IMR-90 (cell line): Measurements from ENCODE around the gene HGFAC. TPM values are rescaled to one million over a fixed set of nuclear protein-coding genes. Genes with fewer than 3 reads are reported as not detected.

Experiments
- ATAC-seq: fragments of 200-7000 bp; cut with Tn5 transposase; 2 replicates; pipeline ENCODE4 v1.9.1; 2020; ENCODE audit warnings: low read depth, mild to moderate bottlenecking, moderate library complexity
- BruUV-seq: library from RNA; stranded (reverse); fragments of 400-500 nt; replicated peaks from 2 replicates; lab custom pipeline; 2021; lab: Mats Ljungman, UMichigan
- CTCF ChIA-PET: fragments of 300-600 bp; formaldehyde crosslinking; extraction: SDS; loops from one replicate; lab custom pipeline; 2021; ENCODE audit warnings: antibody characterized with exemption; lab: Yijun Ruan, JAX
- POLR2A ChIA-PET: fragments of 300-600 bp; sonication (Branson Sonifier 250); formaldehyde crosslinking; loops from one replicate; lab custom pipeline; 2022; ENCODE audit warnings: antibody characterized with exemption; ENCODE audit not compliant: unreplicated experiment; lab: Charles Lee
- DNase-seq: peaks from one replicate; pipeline ENCODE4 v3.0.0; 2013
- H2AFZ ChIP-seq: replicated peaks from 2 replicates; pipeline ENCODE3; 2013; ENCODE audit warnings: low read length, mild to moderate bottlenecking; ENCODE audit not compliant: poor library complexity
- H2AK5ac ChIP-seq: 2 replicates; pipeline ENCODE4 v1.6.1; 2013; ENCODE audit warnings: low read depth, low read length, inconsistent platforms
- H2AK9ac ChIP-seq: replicated peaks from 2 replicates; pipeline ENCODE3; 2013; ENCODE audit warnings: mild to moderate bottlenecking, low read depth, low read length, moderate library complexity; ENCODE audit not compliant: poor library complexity
- H2BK120ac ChIP-seq: 2 replicates; pipeline ENCODE4 v1.6.1; 2013; ENCODE audit warnings: low read depth, low read length, inconsistent platforms
- H2BK15ac ChIP-seq: 3 replicates; pipeline ENCODE4 v1.6.1; 2013; ENCODE audit warnings: low read depth, low read length, inconsistent platforms
- H2BK20ac ChIP-seq: 2 replicates; pipeline ENCODE4 v1.6.1; 2013; ENCODE audit warnings: low read depth, mild to moderate bottlenecking, inconsistent platforms, low read length, moderate library complexity
- H2BK5ac ChIP-seq: 2 replicates; pipeline ENCODE4 v1.6.1; 2013; ENCODE audit warnings: mild to moderate bottlenecking, low read depth, low read length, inconsistent platforms; ENCODE audit not compliant: poor library complexity, severe bottlenecking
- H3K14ac ChIP-seq: replicated peaks from 2 replicates; pipeline ENCODE4 v1.6.1; 2013; ENCODE audit warnings: low read depth, low read length, inconsistent platforms
- H3K18ac ChIP-seq: 2 replicates; pipeline ENCODE4 v1.6.1; 2013; ENCODE audit warnings: low read depth, low read length, control low read depth
- H3K23ac ChIP-seq: 2 replicates; pipeline ENCODE4 v1.6.1; 2013; ENCODE audit warnings: low read depth, low read length, inconsistent platforms
- H3K27ac ChIP-seq: 2 replicates; pipeline ENCODE4 v1.5.1; 2013; ENCODE audit warnings: mild to moderate bottlenecking, control low read depth, low read length; ENCODE audit not compliant: insufficient read depth
- H3K27me3 ChIP-seq: 2 replicates; pipeline ENCODE4 v1.6.1; 2013; ENCODE audit warnings: low read length; ENCODE audit not compliant: control insufficient read depth, insufficient read depth
- H3K36me3 ChIP-seq: 2 replicates; pipeline ENCODE4 v1.6.1; 2013; ENCODE audit warnings: low read length, mixed read lengths; ENCODE audit not compliant: control insufficient read depth, insufficient read depth
- H3K4ac ChIP-seq: 2 replicates; pipeline ENCODE4 v1.6.1; 2013; ENCODE audit warnings: low read depth, low read length, inconsistent platforms
- H3K4me1 ChIP-seq: 2 replicates; pipeline ENCODE4 v1.6.1; 2013; ENCODE audit warnings: low read length, mixed read lengths; ENCODE audit not compliant: control insufficient read depth, insufficient read depth
- H3K4me2 ChIP-seq: 2 replicates; pipeline ENCODE4 v1.6.1; 2013; ENCODE audit warnings: low read depth, mild to moderate bottlenecking, control low read depth, low read length, moderate library complexity
- H3K4me3 ChIP-seq: 2 replicates; pipeline ENCODE4 v1.5.1; 2013; ENCODE audit warnings: low read depth, mild to moderate bottlenecking, control low read depth, low read length, moderate library complexity; ENCODE audit not compliant: insufficient read depth
- H3K56ac ChIP-seq: 2 replicates; pipeline ENCODE4 v1.6.1; 2013; ENCODE audit warnings: low read length, inconsistent platforms; ENCODE audit not compliant: insufficient read depth; ENCODE audit errors: extremely low read depth
- H3K79me1 ChIP-seq, 2 experiments: 2 replicates each; pipeline ENCODE4 v1.6.1; 2013; ENCODE audit warnings: low read length in 2 of 2, inconsistent platforms in 1 of 2, low read depth in 1 of 2
- H3K9ac ChIP-seq: 2 replicates; pipeline ENCODE4 v1.6.1; 2013; ENCODE audit warnings: low read depth, low read length, control low read depth
- H3K9me1 ChIP-seq: 2 replicates; pipeline ENCODE4 v1.6.1; 2013; ENCODE audit warnings: low read length, inconsistent platforms; ENCODE audit not compliant: insufficient read depth
- H3K9me3 ChIP-seq: 2 replicates; pipeline ENCODE4 v1.6.1; 2013; ENCODE audit warnings: low read length; ENCODE audit not compliant: control insufficient read depth, insufficient read depth
- H4K20me1 ChIP-seq: 2 replicates; pipeline ENCODE4 v1.6.1; 2013; ENCODE audit warnings: low read length, inconsistent platforms; ENCODE audit not compliant: insufficient read depth
- H4K5ac ChIP-seq: 2 replicates; pipeline ENCODE4 v1.6.1; 2013; ENCODE audit warnings: mild to moderate bottlenecking, low read depth, low read length, control low read depth
- H4K8ac ChIP-seq, 2 experiments: 2 replicates each; pipeline ENCODE4 v1.6.1; 2013; ENCODE audit warnings: low read depth in 2 of 2, low read length in 2 of 2, control low read depth in 1 of 2, inconsistent platforms in 1 of 2
- H4K91ac ChIP-seq: 2 replicates; pipeline ENCODE4 v1.6.1; 2013; ENCODE audit warnings: low read depth, low read length, inconsistent platforms; ENCODE audit not compliant: insufficient read depth
- WGBS, 2 experiments: methylation state at CpG; one replicate each; pipeline versions ENCODE4 v1.1.5 to v1.1.7; 2013; ENCODE audit warnings: missing lambda C conversion rate in 2 of 2; ENCODE audit not compliant: insufficient read length in 1 of 2; ENCODE audit errors: extremely low coverage in 2 of 2; 5-methylcytosine and 5-hydroxymethylcytosine counted together
- dilution Hi-C: fragments of 300-500 bp; cut with HindIII; formaldehyde crosslinking; loops from one replicate; pipeline ENCODE4 v1.14.3; 2018; ENCODE audit warnings: low sequenced_read_pairs; ENCODE audit not compliant: unreplicated experiment
- in situ Hi-C: fragments of 300-500 bp; cut with MboI; formaldehyde crosslinking; loops from 3 replicates; pipeline ENCODE4 v1.14.3; 2019; ENCODE audit warnings: low sequenced_read_pairs, inconsistent platforms, mixed read lengths
- intact Hi-C: fragments of 100-400 bp; cut with micrococcal nuclease; formaldehyde crosslinking; loops from 2 replicates; pipeline ENCODE4 v1.10.0; 2022
- polyA plus RNA-seq, 3 experiments: library from polyadenylated mRNA; depleted of rRNA; stranded (reverse); fragments of >200 nt; gene quantifications; 2 replicates each; pipeline ENCODE4 v1.2.3, GENCODE V29; 2012; ENCODE audit warnings: low replicate concordance in 1 of 3
- total RNA-seq: library from RNA; depleted of rRNA; stranded (reverse); fragments of >200 nt; gene quantifications from 2 replicates; pipeline ENCODE4 v1.2.3, GENCODE V29; 2012
- TF ChIP-seq, protein P1 (sequence below): fragments of 150-350 bp; IDR thresholded peaks from 2 replicates; pipeline ENCODE4 v1.6.1; 2016; ENCODE audit warnings: low read depth, mild to moderate bottlenecking, low read length, moderate library complexity, borderline replicate concordance

Gene HGFAC
- total and polyA plus RNA-seq, 2 of the 4 experiments (the other 2 are of a cell fraction) = 0.05 TPM; not detected in 1

DNA sequence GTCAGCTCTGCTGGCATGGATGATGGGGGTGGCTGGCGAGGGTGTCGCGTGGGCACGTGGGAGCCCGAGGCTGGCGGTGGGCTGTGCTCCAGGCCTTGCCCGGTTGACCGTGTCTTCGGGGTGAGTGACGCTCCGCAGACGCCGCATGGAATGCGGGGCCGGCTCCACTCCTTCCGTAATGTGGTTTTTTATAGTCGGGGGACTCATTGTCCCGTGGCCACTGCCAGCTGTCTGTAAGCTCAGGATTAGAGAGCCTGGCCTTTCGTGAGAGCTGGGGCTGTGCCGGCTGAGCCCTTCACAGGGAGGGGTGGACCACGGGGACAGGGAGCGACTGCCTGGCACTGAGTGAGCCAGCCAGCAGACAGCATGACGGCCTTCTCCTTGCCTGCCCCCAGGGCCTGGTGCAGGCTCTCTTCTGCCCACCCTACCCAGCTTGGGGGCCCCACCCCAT lies 41.7 kb downstream of the HGFAC start:
- peaks cover 57% of the 10 kb centered on the region for H3K27me3 ChIP-seq
- DNase-seq (no peak), ATAC-seq (no peak)
- H4K20me1 ChIP-seq = no peaks in the 10 kb centered on the region
- H2AFZ ChIP-seq = no peak overlapping the region
- no peaks in the 10 kb centered on the region for H3K79me1 ChIP-seq
- ChIA-PET CTCF (no interaction called here), POLR2A (no interaction called here)
- no peaks in the 10 kb centered on the region for H3K36me3 ChIP-seq
- no peak overlapping the region for H3K27ac ChIP-seq
- H2BK15ac ChIP-seq = no peak overlapping the region
- no peak overlapping the region for H3K18ac ChIP-seq
- no peak overlapping the region for H2BK20ac ChIP-seq
- TF ChIP-seq, protein P1, sequence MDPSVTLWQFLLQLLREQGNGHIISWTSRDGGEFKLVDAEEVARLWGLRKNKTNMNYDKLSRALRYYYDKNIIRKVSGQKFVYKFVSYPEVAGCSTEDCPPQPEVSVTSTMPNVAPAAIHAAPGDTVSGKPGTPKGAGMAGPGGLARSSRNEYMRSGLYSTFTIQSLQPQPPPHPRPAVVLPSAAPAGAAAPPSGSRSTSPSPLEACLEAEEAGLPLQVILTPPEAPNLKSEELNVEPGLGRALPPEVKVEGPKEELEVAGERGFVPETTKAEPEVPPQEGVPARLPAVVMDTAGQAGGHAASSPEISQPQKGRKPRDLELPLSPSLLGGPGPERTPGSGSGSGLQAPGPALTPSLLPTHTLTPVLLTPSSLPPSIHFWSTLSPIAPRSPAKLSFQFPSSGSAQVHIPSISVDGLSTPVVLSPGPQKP = no peak
- H2AK5ac ChIP-seq = no peak overlapping the region
- H3K4me1 ChIP-seq = no peaks in the 10 kb centered on the region
- no peak overlapping the region for H3K14ac ChIP-seq
- no TSS peak for BruUV-seq
- dilution Hi-C loops = no loop called here
- in situ Hi-C loops = no loop called here
- no peak overlapping the region for H3K56ac ChIP-seq
- no peak overlapping the region for H3K9ac ChIP-seq
- H3K9me3 ChIP-seq = no peaks in the 10 kb centered on the region
- no peaks in the 10 kb centered on the region for H3K9me1 ChIP-seq
- no peak overlapping the region for H2BK120ac ChIP-seq
- no peak overlapping the region for H4K91ac ChIP-seq
- no peak overlapping the region for H2AK9ac ChIP-seq
- 33% methylated on average over 3 of the region's 23 CpGs; no CpG with 5 or more reads in 1 of the 2 experiments for WGBS, 2 experiments
- H3K4me2 ChIP-seq = no peak overlapping the region
- H4K5ac ChIP-seq = no peak overlapping the region
- no peak overlapping the region for H4K8ac ChIP-seq
- H2BK5ac ChIP-seq = no peak overlapping the region
- no peak overlapping the region for H3K23ac ChIP-seq
- no peak overlapping the region for H3K4me3 ChIP-seq
- no peak overlapping the region for H3K4ac ChIP-seq
- intact Hi-C loops = loop anchor here (5.0 kb wide), 2 partner anchors 291 to 376 kb away; no protein-coding TSS in a partner anchor
